ENCODE data around the gene SMURF1.

SMURF1 gene

GRCh38 chr7:99098824-99099498, 44.9 kb downstream of the SMURF1 start:
- in situ Hi-C loops (cut with MboI; ENCODE audit: low sequenced_read_pairs), result no loop called here

GRCh38 chr7:99098286-99098823, 45.6 kb downstream of the SMURF1 start:
- in situ Hi-C loops (cut with MboI; ENCODE audit: low sequenced_read_pairs), result no loop called here

- in situ Hi-C loops (cut with MboI; ENCODE audit: low sequenced_read_pairs), result no loop called here
These were observed 46.2 kb downstream of the SMURF1 start for GRCh38 chr7:99097730-99098129.

GRCh38 chr7:99096124-99096887, 47.6 kb downstream of the SMURF1 start:
- in situ Hi-C loops (cut with MboI; ENCODE audit: low sequenced_read_pairs), result no loop called here

- in situ Hi-C loops (cut with MboI; ENCODE audit: low sequenced_read_pairs), result no loop called here
These were observed 48.2 kb downstream of the SMURF1 start for GRCh38 chr7:99095698-99096097.

GRCh38 chr7:99094401-99094800, 49.5 kb downstream of the SMURF1 start:
- in situ Hi-C loops (cut with MboI; ENCODE audit: low sequenced_read_pairs), result no loop called here

- in situ Hi-C loops (cut with MboI; ENCODE audit: low sequenced_read_pairs), result no loop called here
These were observed 51.7 kb downstream of the SMURF1 start for GRCh38 chr7:99092064-99092720.

GRCh38 chr7:99090771-99091542, 53.0 kb downstream of the SMURF1 start:
- in situ Hi-C loops (cut with MboI; ENCODE audit: low sequenced_read_pairs), result no loop called here

- in situ Hi-C loops (cut with MboI; ENCODE audit: low sequenced_read_pairs), result no loop called here
These were observed 53.8 kb downstream of the SMURF1 start for GRCh38 chr7:99089914-99090629.

GRCh38 chr7:99086944-99087343, 57.0 kb downstream of the SMURF1 start:
- in situ Hi-C loops (cut with MboI; ENCODE audit: low sequenced_read_pairs), result no loop called here

- in situ Hi-C loops (cut with MboI; ENCODE audit: low sequenced_read_pairs), result no loop called here
These were observed 57.4 kb downstream of the SMURF1 start for GRCh38 chr7:99086532-99086931.

- in situ Hi-C loops (cut with MboI; ENCODE audit: low sequenced_read_pairs), result no loop called here
These were observed 60.2 kb downstream of the SMURF1 start for GRCh38 chr7:99083733-99084132.

- in situ Hi-C loops (cut with MboI; ENCODE audit: low sequenced_read_pairs), result no loop called here
These were observed 60.7 kb downstream of the SMURF1 start for GRCh38 chr7:99083068-99083651.

GRCh38 chr7:99080679-99081078, 63.2 kb downstream of the SMURF1 start:
- in situ Hi-C loops (cut with MboI; ENCODE audit: low sequenced_read_pairs), result no loop called here

GRCh38 chr7:99079104-99079503, 64.8 kb downstream of the SMURF1 start:
- in situ Hi-C loops (cut with MboI; ENCODE audit: low sequenced_read_pairs), result no loop called here

GRCh38 chr7:99078416-99078815, 65.5 kb downstream of the SMURF1 start:
- in situ Hi-C loops (cut with MboI; ENCODE audit: low sequenced_read_pairs), result no loop called here

GRCh38 chr7:99076615-99077014, 67.3 kb downstream of the SMURF1 start:
- in situ Hi-C loops (cut with MboI; ENCODE audit: low sequenced_read_pairs), result no loop called here

- in situ Hi-C loops (cut with MboI; ENCODE audit: low sequenced_read_pairs), result no loop called here
These were observed 70.0 kb downstream of the SMURF1 start for GRCh38 chr7:99073839-99074446.

- in situ Hi-C loops (cut with MboI; ENCODE audit: low sequenced_read_pairs), result no loop called here
These were observed 71.8 kb downstream of the SMURF1 start for GRCh38 chr7:99072126-99072525.

Data from HL-60/S4 treated with retinoic acid at 250 ng/mL for 4 days and 3 days (cell line).